ENCODE measurements around the gene WDR46.

The WDR46 gene

GRCh38 chr6:33235221-33235634 is 53.8 kb downstream of the WDR46 start:
- no peak overlapping the region for H3K27ac ChIP-seq
- no peak for TF ChIP-seq CTCF (conservative IDR thresholded peaks at IDR 0.05)

Data from VCaP (cell line).